ENCODE data around the gene PSORS1C1. TPM values are rescaled to one million over a fixed set of nuclear protein-coding genes. Genes with fewer than 3 reads are reported as not detected.
"Not testable (repeated sequence)": the region's sequence is repeated elsewhere in the genome, so short reads cannot be mapped to it uniquely, and the experiment has no call there.

PSORS1C1 gene
- total and polyA plus RNA-seq, 4 donors, result 1.6 to 6.8 (median 3.6) TPM

GRCh38 chr6:31165986-31166385 is 51.4 kb downstream of the PSORS1C1 start:
- Histone ChIP-seq H3K36me3 (ENCODE audit: control insufficient read depth in 1 of 2, insufficient read depth in 2 of 2, low read length in 1 of 2) (no peaks in the 10 kb centered on the region), H3K9me3 (ENCODE audit: control insufficient read depth, low read length) (no peaks in the 10 kb centered on the region), H3K4me3 (ENCODE audit: low read length in 2 of 2) (no peak overlapping the region), H3K27me3 (ENCODE audit: control insufficient read depth in 1 of 2, insufficient read depth in 2 of 2, low read length in 1 of 2) (no peaks in the 10 kb centered on the region), H3K27ac (ENCODE audit: low read depth in 1 of 2, low read length in 2 of 2) (no peak overlapping the region), H3K4me1 (ENCODE audit: control insufficient read depth in 1 of 2, insufficient read depth in 2 of 2, low read length in 2 of 2) (no peaks in the 10 kb centered on the region)
- intact Hi-C loops (cut with DNase I), result no loop called here
- ATAC-seq (ENCODE audit: low FRiP score) (no peak), DNase-seq (no peak)
- 76 to 86% methylated on average over 5 of the region's 5 CpGs for WGBS, 2 donors

DNA sequence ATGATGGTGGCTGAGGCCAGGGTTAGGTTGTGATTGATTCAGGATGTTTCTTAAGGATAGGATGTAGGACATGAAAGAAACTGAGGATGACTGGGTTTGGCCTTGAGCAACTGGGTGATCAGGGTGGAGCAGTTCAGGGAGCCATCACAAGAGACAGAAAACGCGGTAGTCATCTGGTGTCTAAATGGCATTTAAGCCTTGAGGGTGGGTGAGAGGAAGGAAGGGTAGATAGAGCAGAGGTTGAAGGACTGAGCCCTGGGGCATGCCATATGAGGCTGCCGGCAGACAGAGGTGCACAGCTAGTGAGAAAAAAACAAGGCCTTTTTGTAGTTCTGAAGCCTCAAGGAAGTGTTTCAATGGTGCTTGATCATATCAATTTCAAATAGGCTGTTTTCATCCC is 54.0 kb downstream of the PSORS1C1 start:
- ATAC-seq (ENCODE audit: low FRiP score), result no peak
- Histone ChIP-seq H3K4me3 (ENCODE audit: low read length in 2 of 2) (no peak overlapping the region), H3K4me1 (ENCODE audit: control insufficient read depth in 1 of 2, insufficient read depth in 2 of 2, low read length in 2 of 2) (no peaks in the 10 kb centered on the region), H3K36me3 (ENCODE audit: control insufficient read depth in 1 of 2, insufficient read depth in 2 of 2, low read length in 1 of 2) (no peaks in the 10 kb centered on the region), H3K27me3 (ENCODE audit: control insufficient read depth in 1 of 2, insufficient read depth in 2 of 2, low read length in 1 of 2) (no peaks in the 10 kb centered on the region), H3K9me3 (ENCODE audit: control insufficient read depth, low read length) (no peaks in the 10 kb centered on the region), H3K27ac (ENCODE audit: low read depth in 1 of 2, low read length in 2 of 2) (no peak overlapping the region)
- WGBS, 2 donors, result 76 to 81% methylated on average over 3 of the region's 3 CpGs
- intact Hi-C loops (cut with DNase I), result no loop called here
- no peak for DNase-seq

- Histone ChIP-seq H3K4me3 (ENCODE audit: low read length in 2 of 2) (no peak overlapping the region), H3K27me3 (ENCODE audit: control insufficient read depth in 1 of 2, insufficient read depth in 2 of 2, low read length in 1 of 2) (no peaks in the 10 kb centered on the region), H3K9me3 (ENCODE audit: control insufficient read depth, low read length) (no peaks in the 10 kb centered on the region), H3K27ac (ENCODE audit: low read depth in 1 of 2, low read length in 2 of 2) (no peak overlapping the region), H3K4me1 (ENCODE audit: control insufficient read depth in 1 of 2, insufficient read depth in 2 of 2, low read length in 2 of 2) (no peaks in the 10 kb centered on the region), H3K36me3 (ENCODE audit: control insufficient read depth in 1 of 2, insufficient read depth in 2 of 2, low read length in 1 of 2) (no peaks in the 10 kb centered on the region)
- ATAC-seq (ENCODE audit: low FRiP score), result no peak
- 81 to 83% methylated on average over 10 of the region's 10 CpGs for WGBS, 2 donors
- intact Hi-C loops (cut with DNase I), result no loop called here
- peak in 1 of 2 donors; percentile 17 for DNase-seq
Measured at GRCh38 chr6:31169123-31169857, 54.7 kb downstream of the PSORS1C1 start.

- intact Hi-C loops (cut with DNase I); H3K9me3 ChIP-seq (ENCODE audit: control insufficient read depth, low read length); H3K27ac ChIP-seq (ENCODE audit: low read depth in 1 of 2, low read length in 2 of 2); H3K27me3 ChIP-seq (ENCODE audit: control insufficient read depth in 1 of 2, insufficient read depth in 2 of 2, low read length in 1 of 2); H3K4me1 ChIP-seq (ENCODE audit: control insufficient read depth in 1 of 2, insufficient read depth in 2 of 2, low read length in 2 of 2); H3K36me3 ChIP-seq (ENCODE audit: control insufficient read depth in 1 of 2, insufficient read depth in 2 of 2, low read length in 1 of 2); ATAC-seq (ENCODE audit: low FRiP score); H3K4me3 ChIP-seq (ENCODE audit: low read length in 2 of 2): not testable (repeated sequence)
- peak in 1 of 2 donors; percentile 74 for DNase-seq
- 59 to 64% methylated on average over 23 of the region's 23 CpGs for WGBS, 2 donors
Measured at GRCh38 chr6:31169858-31170599, 55.4 kb downstream of the PSORS1C1 start.

DNA sequence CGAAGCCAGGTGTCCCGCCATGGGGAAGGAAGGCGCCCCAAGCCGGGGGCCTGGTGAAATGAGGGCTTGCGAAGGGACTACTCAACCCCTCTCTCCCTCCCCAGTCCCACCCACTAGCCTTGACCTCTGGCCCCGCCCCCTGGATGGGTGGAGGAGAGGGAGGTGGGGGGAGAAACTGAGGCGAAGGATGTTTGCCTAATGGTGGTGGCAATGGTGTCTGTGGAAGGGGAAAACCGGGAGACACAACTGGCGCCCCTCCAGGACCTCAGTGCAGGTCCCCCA is 55.9 kb downstream of the PSORS1C1 start, which contains the start of gene POU5F1:
POU5F1 (minus strand) TSS at position 83 of the 282 bp plus-strand sequence; CDS start at position 21, 62 bp downstream.
- WGBS, 2 donors, result 57 to 58% methylated on average over 9 of the region's 9 CpGs
- Histone ChIP-seq H3K9me3 (ENCODE audit: control insufficient read depth, low read length) (no peaks in the 10 kb centered on the region), H3K27ac (ENCODE audit: low read depth in 1 of 2, low read length in 2 of 2) (no peak within 1 kb of the TSS), H3K4me3 (ENCODE audit: low read length in 2 of 2) (no peak within 1 kb of the TSS), H3K27me3 (ENCODE audit: control insufficient read depth in 1 of 2, insufficient read depth in 2 of 2, low read length in 1 of 2) (no peaks in the 10 kb centered on the region), H3K4me1 (ENCODE audit: control insufficient read depth in 1 of 2, insufficient read depth in 2 of 2, low read length in 2 of 2) (no peaks in the 10 kb centered on the region), H3K36me3 (ENCODE audit: control insufficient read depth in 1 of 2, insufficient read depth in 2 of 2, low read length in 1 of 2) (no peaks in the 10 kb centered on the region)
- ATAC-seq (ENCODE audit: low FRiP score) (no peak), DNase-seq (peak in 1 of 2 donors; percentile 41)
- intact Hi-C loops (cut with DNase I), result no loop called here

DNA sequence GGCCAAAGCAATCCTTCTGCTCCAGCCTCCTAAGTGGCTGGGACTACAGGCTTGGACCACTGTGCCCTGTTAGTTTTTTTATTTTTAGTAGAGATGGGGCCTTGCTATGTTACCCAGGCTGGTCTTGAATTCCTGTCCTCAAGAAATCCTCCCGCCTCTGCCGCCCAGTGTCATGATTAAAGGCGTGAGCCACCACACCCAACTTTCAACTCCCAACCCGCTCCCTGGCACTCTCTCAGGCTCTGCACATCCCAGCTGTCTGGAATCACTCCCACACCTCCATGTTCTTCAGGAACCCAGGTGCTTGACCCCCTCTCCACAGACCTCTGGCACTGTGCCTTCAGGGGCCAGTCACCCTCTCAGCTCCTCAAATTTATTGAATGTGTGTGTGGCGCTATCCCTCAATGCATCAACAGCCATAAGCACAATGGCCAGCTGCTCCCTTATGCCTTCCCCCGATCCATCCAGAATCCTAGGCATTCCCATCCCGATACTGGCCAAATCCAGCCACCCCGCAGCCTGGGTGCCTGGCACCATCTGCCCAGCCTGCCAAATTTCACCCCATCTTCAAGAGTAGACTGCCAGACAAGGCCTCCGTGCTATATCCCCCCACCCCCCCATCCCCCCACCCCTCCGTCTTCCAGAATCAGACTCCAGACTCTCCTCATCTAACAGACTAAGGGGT is 56.5 kb downstream of the PSORS1C1 start:
- Histone ChIP-seq H3K4me1 (ENCODE audit: control insufficient read depth in 1 of 2, insufficient read depth in 2 of 2, low read length in 2 of 2) (no peaks in the 10 kb centered on the region), H3K27ac (ENCODE audit: low read depth in 1 of 2, low read length in 2 of 2) (no peak overlapping the region), H3K36me3 (ENCODE audit: control insufficient read depth in 1 of 2, insufficient read depth in 2 of 2, low read length in 1 of 2) (no peaks in the 10 kb centered on the region), H3K27me3 (ENCODE audit: control insufficient read depth in 1 of 2, insufficient read depth in 2 of 2, low read length in 1 of 2) (no peaks in the 10 kb centered on the region), H3K9me3 (ENCODE audit: control insufficient read depth, low read length) (no peaks in the 10 kb centered on the region), H3K4me3 (ENCODE audit: low read length in 2 of 2) (no peak overlapping the region)
- ATAC-seq (ENCODE audit: low FRiP score) (no peak), DNase-seq (peak in 1 of 2 donors; percentile 41)
- intact Hi-C loops (cut with DNase I), result no loop called here
- WGBS, 2 donors, result 87 to 88% methylated on average over 10 of the region's 10 CpGs

- DNase-seq, result peak in 1 of 2 donors; percentile 53
- ATAC-seq (ENCODE audit: low FRiP score), result no peak
- Histone ChIP-seq H3K4me1 (ENCODE audit: control insufficient read depth in 1 of 2, insufficient read depth in 2 of 2, low read length in 2 of 2) (no peaks in the 10 kb centered on the region), H3K27me3 (ENCODE audit: control insufficient read depth in 1 of 2, insufficient read depth in 2 of 2, low read length in 1 of 2) (no peaks in the 10 kb centered on the region), H3K4me3 (ENCODE audit: low read length in 2 of 2) (no peak overlapping the region), H3K27ac (ENCODE audit: low read depth in 1 of 2, low read length in 2 of 2) (no peak overlapping the region), H3K9me3 (ENCODE audit: control insufficient read depth, low read length) (no peaks in the 10 kb centered on the region), H3K36me3 (ENCODE audit: control insufficient read depth in 1 of 2, insufficient read depth in 2 of 2, low read length in 1 of 2) (no peaks in the 10 kb centered on the region)
- intact Hi-C loops (cut with DNase I), result no loop called here
- 71 to 76% methylated on average over 16 of the region's 16 CpGs for WGBS, 2 donors
Measured at GRCh38 chr6:31171931-31172905, 57.6 kb downstream of the PSORS1C1 start.

GRCh38 chr6:31172973-31173384 is 58.4 kb downstream of the PSORS1C1 start:
- Histone ChIP-seq H3K27me3 (ENCODE audit: control insufficient read depth in 1 of 2, insufficient read depth in 2 of 2, low read length in 1 of 2) (no peaks in the 10 kb centered on the region), H3K4me3 (ENCODE audit: low read length in 2 of 2) (no peak overlapping the region), H3K27ac (ENCODE audit: low read depth in 1 of 2, low read length in 2 of 2) (no peak overlapping the region), H3K4me1 (ENCODE audit: control insufficient read depth in 1 of 2, insufficient read depth in 2 of 2, low read length in 2 of 2) (no peaks in the 10 kb centered on the region), H3K9me3 (ENCODE audit: control insufficient read depth, low read length) (no peaks in the 10 kb centered on the region), H3K36me3 (ENCODE audit: control insufficient read depth in 1 of 2, insufficient read depth in 2 of 2, low read length in 1 of 2) (no peaks in the 10 kb centered on the region)
- intact Hi-C loops (cut with DNase I), result no loop called here
- DNase-seq, result peak in 1 of 2 donors; percentile 9
- ATAC-seq (ENCODE audit: low FRiP score), result no peak
- 60 to 69% methylated on average over 5 of the region's 5 CpGs for WGBS, 2 donors
